GM19238 (cell line): ENCODE data around the gene CHRNB1.
"Not testable (repeated sequence)": the region's sequence is repeated elsewhere in the genome, so short reads cannot be mapped to it uniquely, and the experiment has no call there.

Source experiments
- DNase-seq: peaks from one replicate; pipeline ENCODE4 v3.0.0; 2011; ENCODE audit warnings: low spot score; ENCODE audit not compliant: insufficient read length

CHRNB1 gene

DNA sequence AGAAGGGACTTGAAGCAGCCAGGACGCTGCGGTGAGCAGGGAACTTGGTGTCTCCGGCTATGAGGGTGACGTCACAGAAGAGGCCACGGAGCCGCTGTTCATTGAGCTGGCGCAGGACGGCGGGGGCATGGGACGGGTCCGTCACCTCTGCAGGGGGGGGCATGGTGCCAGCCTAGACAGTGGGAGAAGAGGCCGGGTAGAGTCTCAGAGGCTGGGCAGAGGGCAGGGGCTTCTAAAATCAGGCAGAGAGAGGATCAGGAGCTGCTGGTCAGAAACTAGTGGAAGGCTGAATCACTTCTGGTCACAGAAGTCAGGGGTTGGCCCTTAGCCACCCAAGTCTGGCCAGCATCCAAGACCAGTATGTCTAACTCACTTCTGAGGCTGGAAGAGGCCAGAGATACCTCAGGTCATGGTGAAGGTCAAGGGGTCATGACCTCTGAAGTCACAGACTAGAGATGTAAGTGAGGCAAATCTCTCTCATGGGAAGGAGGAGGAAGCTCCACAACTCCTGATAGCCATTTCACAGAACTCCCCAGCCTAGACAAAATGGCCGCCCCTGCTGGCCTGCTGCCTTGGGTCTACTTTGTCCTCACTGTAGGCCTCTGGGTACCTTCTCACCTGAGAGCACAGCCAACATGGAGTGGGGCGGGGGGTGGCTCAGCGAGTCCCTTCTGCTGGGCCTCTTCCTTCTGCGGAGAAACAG, 21.9 kb downstream of the CHRNB1 start:
- DNase-seq, result no peak

- DNase-seq, result no peak
Observed at GRCh38 chr17:7467498-7467897, 22.6 kb downstream of the CHRNB1 start.

DNA sequence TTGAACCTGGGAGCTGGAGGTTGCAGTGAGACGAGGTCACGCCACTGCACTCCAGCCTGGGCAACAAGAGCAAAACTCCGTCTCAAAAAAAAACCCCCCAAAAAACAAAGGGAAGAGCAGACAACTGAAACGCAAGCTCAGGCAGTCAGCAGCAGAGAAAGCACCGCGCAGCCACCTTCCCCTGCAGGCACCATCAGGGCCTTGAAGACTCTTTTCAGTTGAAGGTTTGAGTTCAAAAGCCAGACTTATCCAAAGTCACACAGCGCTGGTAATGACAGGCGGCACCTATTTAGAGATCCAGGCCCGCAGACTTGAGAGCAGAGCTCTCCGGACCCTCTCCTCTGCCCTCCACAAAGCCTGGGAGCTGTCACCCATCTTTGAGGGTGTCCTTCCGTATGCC, 23.4 kb downstream of the CHRNB1 start:
- DNase-seq, result no peak

GRCh38 chr17:7468804-7469389, 24.0 kb downstream of the CHRNB1 start:
- no peak for DNase-seq

- not testable (repeated sequence) for DNase-seq
Observed at GRCh38 chr17:7469843-7470242, 25.0 kb downstream of the CHRNB1 start.

DNA sequence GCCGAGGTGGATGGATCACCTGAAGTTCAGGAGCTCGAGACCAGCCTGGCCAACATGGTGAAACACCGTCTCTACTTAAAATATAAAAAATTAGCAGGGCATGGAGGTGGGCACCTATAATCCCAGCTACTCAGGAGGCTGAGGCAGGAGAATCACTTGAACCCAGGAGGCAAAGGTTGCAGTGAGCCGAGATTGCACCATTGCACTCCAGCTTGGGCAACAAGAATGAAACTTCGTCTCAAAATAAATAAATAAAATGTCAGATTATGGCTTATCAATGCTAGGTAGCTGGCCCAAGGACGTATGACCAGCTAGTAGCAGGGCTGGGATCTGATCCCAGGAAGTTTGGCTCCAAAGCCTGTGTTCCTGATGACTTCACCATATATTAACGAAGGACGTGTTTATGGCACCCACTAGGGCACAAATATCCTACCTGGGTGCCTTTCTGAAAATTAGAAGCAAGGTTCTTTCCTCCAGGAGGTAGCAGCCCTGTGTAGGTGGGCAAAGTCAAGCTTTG, 25.7 kb downstream of the CHRNB1 start:
- not testable (repeated sequence) for DNase-seq

DNA sequence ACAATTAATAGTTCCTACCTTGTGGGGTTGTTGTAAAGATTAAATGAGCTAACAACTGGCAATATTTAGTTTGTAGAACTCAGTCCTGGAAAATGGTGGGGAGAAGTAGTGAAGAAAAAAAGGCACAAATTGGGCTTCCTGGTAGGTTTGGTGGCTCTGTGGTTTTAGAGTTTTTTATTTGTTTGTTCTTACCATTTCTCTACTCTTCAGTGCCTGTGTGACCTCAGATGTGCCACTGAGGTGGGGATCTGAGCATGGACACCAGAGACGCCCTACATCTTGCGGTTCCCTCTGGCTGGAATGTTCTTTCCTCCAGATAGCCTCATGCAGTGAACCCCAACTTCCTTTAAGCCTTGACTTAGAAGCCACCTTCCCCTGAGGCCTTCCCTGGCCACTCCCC, 26.9 kb downstream of the CHRNB1 start:
- DNase-seq, result no peak

GRCh38 chr17:7474767-7475166, 29.9 kb downstream of the CHRNB1 start:
- DNase-seq, result not testable (repeated sequence)

GRCh38 chr17:7475764-7476422, 31.0 kb downstream of the CHRNB1 start:
- DNase-seq, result no peak

DNA sequence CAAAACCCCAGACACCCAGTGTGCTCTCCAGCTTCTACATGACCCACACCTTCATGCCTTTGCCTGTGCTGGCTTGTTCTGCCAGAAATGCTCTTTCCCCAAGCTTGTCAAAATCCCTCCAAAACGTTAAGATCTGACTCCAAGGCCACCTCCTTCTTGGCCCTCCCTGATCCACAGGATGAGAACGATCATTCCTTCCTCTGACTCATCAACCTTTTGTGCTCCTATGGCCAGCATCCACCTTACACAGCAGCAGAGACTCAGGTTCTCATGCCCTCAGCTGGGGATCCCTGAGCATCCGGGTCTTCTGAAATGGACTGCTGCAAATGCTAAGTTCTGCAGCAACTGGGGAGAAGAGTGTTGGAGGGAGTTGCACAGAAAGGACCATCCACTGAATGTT, 31.6 kb downstream of the CHRNB1 start:
- no peak for DNase-seq

DNA sequence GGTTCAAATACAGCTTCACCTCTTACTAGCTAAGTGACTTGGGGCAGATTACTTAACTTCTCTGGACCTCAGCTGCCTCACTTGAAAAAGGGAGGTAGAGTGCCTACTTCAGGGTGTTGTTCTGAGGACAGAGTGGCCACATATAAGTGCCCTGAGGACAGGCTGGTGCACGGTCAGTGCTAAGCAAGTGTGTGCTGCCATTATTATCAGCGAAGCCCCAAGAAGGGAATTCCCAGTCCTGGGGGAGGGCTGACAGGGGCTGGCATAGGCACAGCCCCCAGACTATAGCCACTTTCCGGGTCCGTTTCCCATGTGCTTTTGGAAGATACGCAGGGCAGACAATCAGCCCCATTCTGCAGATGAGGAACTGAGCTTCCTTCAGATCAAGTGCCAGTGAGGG, 32.1 kb downstream of the CHRNB1 start:
- no peak for DNase-seq

DNA sequence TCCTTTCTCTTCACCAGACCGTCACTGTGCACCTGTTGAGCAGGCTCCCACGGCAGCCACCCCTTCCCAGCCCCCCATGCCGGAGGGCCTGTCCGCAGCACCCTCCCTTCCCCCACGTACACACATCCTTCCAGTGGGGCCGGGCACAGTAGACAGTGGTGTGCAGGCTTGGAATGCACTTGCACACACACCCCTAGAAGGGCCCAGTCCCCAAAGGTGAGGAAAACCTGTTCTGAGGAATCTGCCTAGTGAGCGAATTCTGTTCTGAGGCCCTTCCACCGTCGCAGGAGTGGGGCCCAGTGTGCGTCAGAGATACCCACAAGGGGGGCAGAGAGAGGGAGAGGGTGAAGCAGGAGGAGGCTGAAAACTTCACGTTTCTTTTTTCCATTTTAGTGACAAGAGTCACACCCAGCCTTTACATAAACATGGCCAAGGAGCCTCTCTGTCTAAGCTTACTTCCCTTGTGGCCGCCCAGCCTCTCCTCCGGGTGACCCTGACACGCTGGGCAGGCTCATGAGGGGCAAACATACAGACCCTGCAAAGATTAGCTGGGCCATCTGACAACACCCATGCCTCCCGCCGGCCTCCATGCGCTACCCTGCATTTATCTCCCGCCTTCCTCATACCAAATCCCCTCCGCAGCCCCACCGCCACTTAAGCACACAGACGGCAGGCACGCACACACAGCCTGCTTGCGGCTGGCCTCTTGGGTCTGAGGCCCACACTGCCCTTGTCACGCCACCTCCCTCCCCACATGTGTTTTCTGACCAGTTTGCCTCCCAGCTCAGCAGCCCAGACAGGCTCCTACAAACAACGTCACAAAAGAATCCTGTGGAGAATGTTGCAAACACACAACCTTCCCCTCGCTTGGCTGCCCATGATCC, 32.8 kb downstream of the CHRNB1 start:
- DNase-seq, result no peak

- DNase-seq, result peak; percentile 60
Observed at GRCh38 chr17:7478276-7479212, 33.7 kb downstream of the CHRNB1 start.

DNA sequence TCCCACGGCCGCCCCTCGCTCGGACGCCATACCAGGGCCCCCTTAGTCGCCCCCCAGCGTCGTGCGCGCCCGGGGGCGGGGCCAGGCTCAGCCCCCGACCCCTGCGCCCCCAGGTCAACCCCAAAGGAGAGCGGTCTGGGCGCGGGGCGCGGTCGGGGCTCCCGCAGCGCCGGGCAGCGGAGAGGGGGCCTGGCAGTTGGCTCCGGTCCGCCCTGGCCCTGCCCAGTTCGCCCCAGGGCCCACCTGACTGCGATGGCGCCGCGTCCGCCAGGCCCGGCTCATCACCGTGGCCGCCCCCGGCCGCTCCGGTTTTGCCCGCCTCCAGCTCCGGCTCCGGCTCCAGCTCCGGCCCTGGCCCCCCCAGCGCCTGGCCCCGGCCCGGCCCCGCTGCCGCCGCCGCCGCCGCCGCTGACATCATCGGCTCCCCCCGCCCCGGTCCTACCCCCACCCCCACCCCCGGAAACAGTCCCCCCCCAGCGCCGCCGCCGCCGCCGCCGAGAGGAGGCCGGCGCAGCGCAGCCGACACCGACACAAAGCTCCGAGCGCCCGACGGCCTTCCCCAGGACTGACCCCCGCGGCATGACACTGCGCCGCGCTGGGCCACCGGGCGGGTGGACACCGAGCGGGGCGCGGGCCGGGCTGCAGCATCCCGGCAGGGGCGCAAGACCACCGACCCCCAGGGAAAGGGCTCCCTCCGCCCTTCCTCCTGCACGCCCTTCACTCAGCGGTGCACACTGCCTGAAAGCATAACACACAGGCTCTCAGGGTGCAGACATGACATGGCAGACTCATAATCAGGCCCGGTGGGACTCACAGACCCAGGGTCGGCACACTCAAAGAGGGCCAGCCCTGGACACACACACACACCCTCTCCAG, 34.6 kb downstream of the CHRNB1 start, which contains the start of gene ZBTB4:
ZBTB4 (minus strand) TSS at position 419 of the 876 bp plus-strand sequence. CDS start 12,830 bp downstream, outside the sequence.
- DNase-seq, result peak; percentile 42

DNA sequence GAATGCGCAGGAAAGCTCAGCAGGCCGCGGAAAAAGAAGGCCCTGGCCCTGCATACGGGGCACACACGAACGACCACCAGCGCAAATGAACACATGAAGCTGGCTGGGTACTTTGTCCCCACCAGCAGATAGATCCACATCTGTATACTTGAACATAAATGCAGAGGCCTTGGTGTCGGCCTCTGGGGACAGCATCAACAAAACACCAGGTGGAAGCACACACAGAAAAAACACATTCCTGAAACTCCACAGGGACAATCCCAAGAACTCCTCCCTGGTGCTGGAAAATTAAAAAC, 35.2 kb downstream of the CHRNB1 start:
- no peak for DNase-seq

- not testable (repeated sequence) for DNase-seq
Observed at GRCh38 chr17:7481275-7481674, 36.4 kb downstream of the CHRNB1 start, which contains the start of gene SLC35G6. Gene SLC35G6, plus strand, starts transcription at chr17:7481446. Its CDS starts 71 bp downstream, at chr17:7481517.

GRCh38 chr17:7481842-7482741, 37.2 kb downstream of the CHRNB1 start:
- not testable (repeated sequence) for DNase-seq

GRCh38 chr17:7482742-7483088, 37.9 kb downstream of the CHRNB1 start:
- not testable (repeated sequence) for DNase-seq
